NCI-H2196 (cell line): Measurements from ENCODE around the gene ZNF664.
"Not testable (repeated sequence)": the region's sequence is repeated elsewhere in the genome, so short reads cannot be mapped to it uniquely, and the experiment has no call there.

ENCODE experiments used
- DNase-seq: peaks from one replicate; lab custom pipeline; 2025; ENCODE audit not compliant: unreplicated experiment; lab: John Stamatoyannopoulos, UW

The ZNF664 gene

GRCh38 chr12:123941000-123941399 is 32.0 kb upstream of the ZNF664 start:
- no peak for DNase-seq

- DNase-seq = no peak
These were observed 31.3 kb upstream of the ZNF664 start for GRCh38 chr12:123941624-123942237.

GRCh38 chr12:123942238-123942653 is 30.8 kb upstream of the ZNF664 start:
- no peak for DNase-seq

- DNase-seq = no peak
These were observed 29.9 kb upstream of the ZNF664 start for GRCh38 chr12:123942911-123943648.

- DNase-seq = no peak
These were observed 29.2 kb upstream of the ZNF664 start for GRCh38 chr12:123943816-123944215.

GRCh38 chr12:123944696-123945095 is 28.3 kb upstream of the ZNF664 start:
- DNase-seq = no peak

GRCh38 chr12:123945287-123946151 is 27.5 kb upstream of the ZNF664 start:
- no peak for DNase-seq

- no peak for DNase-seq
These were observed 26.9 kb upstream of the ZNF664 start for GRCh38 chr12:123946152-123946515.

GRCh38 chr12:123946516-123947505 is 26.2 kb upstream of the ZNF664 start:
- DNase-seq = not testable (repeated sequence)

GRCh38 chr12:123947531-123947930 is 25.5 kb upstream of the ZNF664 start:
- DNase-seq = not testable (repeated sequence)

GRCh38 chr12:123948401-123948795 is 24.6 kb upstream of the ZNF664 start:
- DNase-seq = no peak

GRCh38 chr12:123948796-123949769 is 23.9 kb upstream of the ZNF664 start:
- no peak for DNase-seq

- no peak for DNase-seq
These were observed 23.2 kb upstream of the ZNF664 start for GRCh38 chr12:123949770-123950165.

- DNase-seq = no peak
These were observed 22.3 kb upstream of the ZNF664 start for GRCh38 chr12:123950476-123951349.

- DNase-seq = no peak
These were observed 21.5 kb upstream of the ZNF664 start for GRCh38 chr12:123951467-123951866.

- no peak for DNase-seq
These were observed 21.0 kb upstream of the ZNF664 start for GRCh38 chr12:123952037-123952436.

- DNase-seq = no peak
These were observed 18.2 kb upstream of the ZNF664 start for GRCh38 chr12:123954647-123955350.

GRCh38 chr12:123956249-123956648 is 16.8 kb upstream of the ZNF664 start:
- DNase-seq = no peak
